Lung (tissue), 12 donors: ENCODE results near the gene BTN2A1. TPM values are rescaled to one million over a fixed set of nuclear protein-coding genes. Genes with fewer than 3 reads are reported as not detected.
"Not testable (repeated sequence)": the region's sequence is repeated elsewhere in the genome, so short reads cannot be mapped to it uniquely, and the experiment has no call there.

Source experiments
- ATAC-seq: fragments of 200-7000 bp; cut with Tn5 transposase; one replicate; pipeline ENCODE4 v1.9.1; 2020; ENCODE audit warnings: moderate number of reproducible peaks; ENCODE audit not compliant: insufficient read depth, low FRiP score
- DNase-seq, 3 donors: peaks; one replicate each; pipeline ENCODE4 v3.0.0-alpha.2; 2013 to 2017
- H3K27ac ChIP-seq, 2 donors: one replicate each; pipeline ENCODE4 v1.5.1; 2013; ENCODE audit warnings: mild to moderate bottlenecking in 2 of 2, moderate library complexity in 2 of 2, control low read depth in 1 of 2, inconsistent platforms in 1 of 2, low read depth in 1 of 2, low read length in 1 of 2
- H3K27me3 ChIP-seq, 3 donors: one replicate each; pipeline ENCODE4 v1.5.1; 2013; ENCODE audit warnings: low read length in 2 of 3; ENCODE audit not compliant: control insufficient read depth in 3 of 3, insufficient read depth in 3 of 3
- H3K36me3 ChIP-seq, 4 donors: one replicate each; pipeline ENCODE4 v1.5.1; 2013; ENCODE audit warnings: low read length in 4 of 4, mild to moderate bottlenecking in 1 of 4, moderate library complexity in 1 of 4; ENCODE audit not compliant: control insufficient read depth in 4 of 4, insufficient read depth in 4 of 4
- H3K4me1 ChIP-seq, 5 donors: one replicate each; pipeline ENCODE4 v1.5.1; 2013; ENCODE audit warnings: low read length in 5 of 5, mild to moderate bottlenecking in 2 of 5, moderate library complexity in 1 of 5; ENCODE audit not compliant: control insufficient read depth in 5 of 5, insufficient read depth in 5 of 5
- H3K4me3 ChIP-seq: one replicate; pipeline ENCODE4 v1.5.1; 2013; ENCODE audit warnings: mild to moderate bottlenecking, control low read depth, moderate library complexity
- H3K9ac ChIP-seq, 2 donors: one replicate each; pipeline ENCODE4 v1.5.1; 2013; ENCODE audit warnings: low read length in 2 of 2, control low read depth in 1 of 2; ENCODE audit not compliant: insufficient read depth in 1 of 2
- H3K9me3 ChIP-seq, 4 donors: one replicate each; pipeline ENCODE4 v1.5.1; 2013; ENCODE audit warnings: low read length in 3 of 4, mild to moderate bottlenecking in 1 of 4, moderate library complexity in 1 of 4; ENCODE audit not compliant: control insufficient read depth in 4 of 4, insufficient read depth in 3 of 4
- CTCF ChIP-seq: IDR thresholded peaks from 2 replicates; pipeline ENCODE4 v1.5.1; 2012; ENCODE audit warnings: mild to moderate bottlenecking; ENCODE audit errors: control extremely low read depth, extremely low read depth
- WGBS, 2 donors: extraction: QIAGEN DNeasy Blood & Tissue Kit; methylation state at CpG; one replicate each; pipeline ENCODE4 v1.1.7; 2013; 5-methylcytosine and 5-hydroxymethylcytosine counted together
- polyA plus RNA-seq, 2 donors: library from polyadenylated mRNA; stranded (reverse); fragments of 200-250 nt; gene quantifications; one replicate each; pipeline ENCODE4 v1.2.1, GENCODE V29; 2013
- total RNA-seq, 2 donors: library from RNA; depleted of rRNA in 1 of 2; stranded (reverse); fragments of >200 nt in 1 of 2; gene quantifications; one replicate each; pipeline ENCODE4 v1.2.1, GENCODE V29; 2014 to 2021
- donor health status: control.
- donor health status: control.
- donor health status: Bipolar disorder and iron deficiency.
- donor health status: healthy.
- donor health status: DM: yes; HTN: yes; CAD: no.

The BTN2A1 gene
- total and polyA plus RNA-seq, 4 donors, result 12.4 to 35.3 (median 21.8) TPM

- ATAC-seq (peak; percentile 47), DNase-seq (peak in 1 of 3 donors; percentile 65)
- H3K9ac ChIP-seq, result peak overlapping the region; percentile 97 to 98
- H3K27me3 ChIP-seq, result no peaks in the 10 kb centered on the region
- peaks cover 10 to 25% (median 19%) of the 10 kb centered on the region in 5 donors for H3K4me1 ChIP-seq
- 21% methylated on average over 9 of the region's 9 CpGs for WGBS, 2 donors
- peak overlapping the region; percentile 69 to 89 for H3K27ac ChIP-seq
- no peaks in the 10 kb centered on the region for H3K9me3 ChIP-seq
- TF ChIP-seq CTCF, result no peak
- peaks cover 0 to 21% (median 11%) of the 10 kb centered on the region in 4 donors for H3K36me3 ChIP-seq
- H3K4me3 ChIP-seq, result no peak overlapping the region
Observed at GRCh38 chr6:26457264-26457805, 420 bp upstream of the BTN2A1 start.

DNA sequence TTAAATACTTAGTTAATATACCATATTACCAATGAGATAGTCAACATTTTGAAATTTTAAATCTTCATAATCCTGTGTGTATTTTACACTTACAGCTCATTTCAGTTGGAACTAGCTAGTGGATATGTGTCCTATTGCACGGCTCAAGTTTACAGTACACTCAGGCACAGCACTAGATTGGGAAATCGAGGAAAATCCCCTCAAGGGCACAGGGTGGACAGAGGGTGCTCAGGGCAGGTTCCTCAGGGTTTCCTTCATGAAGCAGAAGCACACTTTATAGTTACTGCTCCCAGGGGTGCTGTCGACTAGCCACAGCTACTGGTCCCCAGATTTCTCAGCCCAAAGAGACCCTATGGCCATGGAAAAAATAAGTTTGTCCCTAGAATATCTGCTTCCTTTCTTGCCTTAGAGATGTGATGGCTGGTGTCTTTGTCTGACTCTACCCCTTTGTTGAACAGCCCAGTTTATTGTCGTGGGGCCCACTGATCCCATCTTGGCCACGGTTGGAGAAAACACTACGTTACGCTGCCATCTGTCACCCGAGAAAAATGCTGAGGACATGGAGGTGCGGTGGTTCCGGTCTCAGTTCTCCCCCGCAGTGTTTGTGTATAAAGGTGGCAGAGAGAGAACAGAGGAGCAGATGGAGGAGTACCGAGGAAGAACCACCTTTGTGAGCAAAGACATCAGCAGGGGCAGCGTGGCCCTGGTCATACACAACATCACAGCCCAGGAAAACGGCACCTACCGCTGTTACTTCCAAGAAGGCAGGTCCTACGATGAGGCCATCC, 1.5 kb downstream of the BTN2A1 start:
- no peak overlapping the region for H3K27ac ChIP-seq
- H3K4me3 ChIP-seq, result peak overlapping the region; percentile 28
- no peaks in the 10 kb centered on the region for H3K9me3 ChIP-seq
- 79 to 85% methylated on average over 16 of the region's 16 CpGs for WGBS, 2 donors
- H3K27me3 ChIP-seq, result no peaks in the 10 kb centered on the region
- peak overlapping the region in 1 of 2 donors; percentile 98 for H3K9ac ChIP-seq
- peaks cover 10 to 25% (median 19%) of the 10 kb centered on the region in 5 donors for H3K4me1 ChIP-seq
- peaks cover 3 to 32% (median 26%) of the 10 kb centered on the region in 4 donors for H3K36me3 ChIP-seq
- DNase-seq, result no peak
- TF ChIP-seq CTCF, result no peak
- ATAC-seq, result no peak

DNA sequence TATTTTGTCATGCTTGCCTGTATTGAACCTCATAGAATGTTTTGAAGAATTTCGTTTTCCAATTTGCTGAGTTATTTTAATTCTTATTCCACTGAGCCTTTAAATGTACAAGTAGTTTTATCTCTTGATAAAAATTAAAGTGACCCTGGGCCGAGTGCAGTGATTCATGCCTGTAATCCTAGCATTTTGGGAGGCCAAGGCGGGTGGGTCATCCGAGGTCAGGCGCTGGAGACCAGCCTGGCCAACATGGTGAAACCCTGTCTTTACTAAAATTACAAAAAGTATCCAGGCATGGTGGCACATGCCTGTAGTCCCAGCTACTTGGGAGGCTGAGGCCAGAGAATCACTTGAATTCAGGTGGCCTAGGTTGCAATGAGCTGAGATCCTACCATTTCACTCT, 3.6 kb downstream of the BTN2A1 start:
- peaks cover 17 to 51% (median 41%) of the 10 kb centered on the region in 4 donors for H3K36me3 ChIP-seq
- not testable (repeated sequence) for H3K27me3 ChIP-seq, H3K9me3 ChIP-seq, DNase-seq, ATAC-seq, H3K9ac ChIP-seq, H3K4me3 ChIP-seq, H3K27ac ChIP-seq
- peaks cover 10 to 25% (median 19%) of the 10 kb centered on the region in 5 donors for H3K4me1 ChIP-seq
- WGBS, 2 donors, result 76 to 83% methylated on average over 5 of the region's 5 CpGs

GRCh38 chr6:26464014-26464413, 6.3 kb downstream of the BTN2A1 start:
- H3K27ac ChIP-seq, result no peak overlapping the region
- no peak overlapping the region for H3K4me3 ChIP-seq
- no peak for ATAC-seq
- no peaks in the 10 kb centered on the region for H3K9me3 ChIP-seq
- no peaks in the 10 kb centered on the region for H3K27me3 ChIP-seq
- no peak for DNase-seq
- peaks cover 8 to 16% (median 12%) of the 10 kb centered on the region in 5 donors for H3K4me1 ChIP-seq
- no peak overlapping the region for H3K9ac ChIP-seq
- H3K36me3 ChIP-seq, result peaks cover 23 to 65% (median 56%) of the 10 kb centered on the region in 4 donors
- 88 to 91% methylated on average over 4 of the region's 4 CpGs for WGBS, 2 donors
- no peak for TF ChIP-seq CTCF
